Breast epithelium (tissue), 3 donors: Measurements from ENCODE around the gene FAAP24.
"Not testable (repeated sequence)": the region's sequence is repeated elsewhere in the genome, so short reads cannot be mapped to it uniquely, and the experiment has no call there.

Source experiments
- CTCF ChIP-seq, 3 donors: fragments of 450-650 bp; IDR thresholded peaks; one replicate each; pipeline ENCODE4 v1.5.1; 2016 to 2017; ENCODE audit warnings: antibody characterized with exemption in 3 of 3, mild to moderate bottlenecking in 3 of 3, moderate library complexity in 3 of 3
- POLR2A ChIP-seq: fragments of 450-650 bp; IDR thresholded peaks from one replicate; pipeline ENCODE4 v1.6.1; 2016; ENCODE audit warnings: antibody characterized with exemption, mild to moderate bottlenecking, moderate library complexity
- POLR2AphosphoS5 ChIP-seq, 3 donors: sonication (generic); formaldehyde crosslinking; IDR thresholded peaks; one replicate each; pipeline ENCODE4 v1.6.1; 2017; ENCODE audit warnings: antibody characterized with exemption in 3 of 3

DNA sequence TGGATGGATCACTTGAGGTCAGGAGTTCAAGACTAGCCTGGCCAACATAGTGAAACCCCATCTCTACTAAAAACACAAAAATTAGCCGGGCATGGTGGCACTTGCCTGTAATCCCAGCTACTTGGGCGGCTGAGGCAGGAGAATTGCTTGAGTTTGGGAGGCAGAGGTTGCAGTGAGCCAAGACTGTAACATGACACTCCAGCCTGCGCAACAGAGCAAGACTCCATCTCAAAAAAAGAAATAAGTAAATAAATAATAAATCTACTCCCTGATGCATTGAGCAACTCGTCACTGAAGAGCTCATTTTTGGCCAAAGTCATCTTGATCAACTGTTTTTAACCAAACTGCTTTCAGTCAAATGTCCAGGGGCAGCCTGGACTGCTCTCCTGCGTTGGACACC, 30.8 kb upstream of the FAAP24 start:
- TF ChIP-seq CTCF (IDR thresholded peaks at IDR 0.05); POLR2A; POLR2AphosphoS5 (IDR thresholded peaks at IDR 0.05): not testable (repeated sequence)
